DMS 273 treated with DMSO at 0.1 percent for 48 hours (cell line): ENCODE results near the gene ST6GALNAC5.
A peak's percentile ranks its signal among the peaks of the same experiment; 100 is the strongest.

ENCODE experiments used
- DNase-seq: peaks from one replicate; lab custom pipeline; 2025; lab: John Stamatoyannopoulos, UW

Gene ST6GALNAC5

GRCh38 chr1:77014073-77014788 is 147.0 kb downstream of the ST6GALNAC5 start:
- DNase-seq: no peak

GRCh38 chr1:77015748-77016341 is 148.6 kb downstream of the ST6GALNAC5 start:
- DNase-seq: no peak

- DNase-seq: peak; percentile 18
Observed at GRCh38 chr1:77016386-77016985, 149.2 kb downstream of the ST6GALNAC5 start.

GRCh38 chr1:77018311-77018710 is 151.0 kb downstream of the ST6GALNAC5 start:
- no peak for DNase-seq

- DNase-seq: no peak
Observed at GRCh38 chr1:77018761-77019160, 151.5 kb downstream of the ST6GALNAC5 start.

- DNase-seq: no peak
Observed at GRCh38 chr1:77021732-77022131, 154.5 kb downstream of the ST6GALNAC5 start.

- DNase-seq: no peak
Observed at GRCh38 chr1:77024500-77024899, 157.2 kb downstream of the ST6GALNAC5 start.

GRCh38 chr1:77025599-77025998 is 158.3 kb downstream of the ST6GALNAC5 start:
- DNase-seq: no peak

- DNase-seq: no peak
Observed at GRCh38 chr1:77026135-77026534, 158.9 kb downstream of the ST6GALNAC5 start.

- DNase-seq: no peak
Observed at GRCh38 chr1:77026640-77027039, 159.4 kb downstream of the ST6GALNAC5 start.

GRCh38 chr1:77027847-77028246 is 160.6 kb downstream of the ST6GALNAC5 start:
- no peak for DNase-seq

- no peak for DNase-seq
Observed at GRCh38 chr1:77030401-77031105, 163.3 kb downstream of the ST6GALNAC5 start.

GRCh38 chr1:77031106-77031662 is 163.9 kb downstream of the ST6GALNAC5 start:
- DNase-seq: no peak

GRCh38 chr1:77036560-77036959 is 169.3 kb downstream of the ST6GALNAC5 start:
- DNase-seq: no peak

- DNase-seq: no peak
Observed at GRCh38 chr1:77037038-77037437, 169.8 kb downstream of the ST6GALNAC5 start.

GRCh38 chr1:77038000-77038399 is 170.7 kb downstream of the ST6GALNAC5 start:
- DNase-seq: no peak

GRCh38 chr1:77039111-77039510 is 171.8 kb downstream of the ST6GALNAC5 start:
- no peak for DNase-seq

- no peak for DNase-seq
Observed at GRCh38 chr1:77039739-77040138, 172.5 kb downstream of the ST6GALNAC5 start.

- DNase-seq: no peak
Observed at GRCh38 chr1:77040826-77041225, 173.5 kb downstream of the ST6GALNAC5 start.

GRCh38 chr1:77044133-77044849 is 177.0 kb downstream of the ST6GALNAC5 start:
- no peak for DNase-seq

- DNase-seq: no peak
Observed at GRCh38 chr1:77047575-77047974, 180.3 kb downstream of the ST6GALNAC5 start.
